Neural cell (in vitro differentiated cells): ENCODE results near the gene HTATSF1. TPM values are rescaled to one million over a fixed set of nuclear protein-coding genes. Genes with fewer than 3 reads are reported as not detected.

Experiments used
- H2AFZ ChIP-seq: fragments of 200-600, 300-800 bp; sonication (generic), shearing (Covaris generic); 2 replicates; pipeline ENCODE4 v1.6.0; 2014; ENCODE audit warnings: low read depth, mild to moderate bottlenecking, antibody characterized with exemption, low read length, moderate library complexity
- H3F3A ChIP-seq: fragments of 200-600 bp; shearing (Covaris generic); 2 replicates; pipeline ENCODE4 v1.6.1; 2016; ENCODE audit warnings: mild to moderate bottlenecking, moderate library complexity, mixed read lengths, antibody characterized with exemption, low read length; ENCODE audit not compliant: insufficient read depth, poor library complexity, severe bottlenecking
- H3K27ac ChIP-seq: fragments of 200-600, 300-800 bp; sonication (generic), shearing (Covaris generic); 2 replicates; pipeline ENCODE4 v1.5.1; 2014; ENCODE audit warnings: mild to moderate bottlenecking, low read length, moderate library complexity
- H3K27me3 ChIP-seq: fragments of 300-800, 200-600 bp; sonication (generic), shearing (Covaris generic); 2 replicates; pipeline ENCODE4 v1.6.0; 2014; ENCODE audit warnings: mild to moderate bottlenecking, low read depth, low read length, moderate library complexity; ENCODE audit not compliant: insufficient read depth
- H3K36me3 ChIP-seq: fragments of 300-800, 200-600 bp; sonication (generic), shearing (Covaris generic); 2 replicates; pipeline ENCODE4 v1.5.1; 2014; ENCODE audit warnings: mild to moderate bottlenecking, antibody characterized with exemption, low read length, moderate library complexity; ENCODE audit not compliant: insufficient read depth
- H3K4me2 ChIP-seq: fragments of 300-800, 200-600 bp; sonication (generic), shearing (Covaris generic); 2 replicates; pipeline ENCODE4 v1.6.0; 2014; ENCODE audit warnings: mild to moderate bottlenecking, low read length
- H3K4me3 ChIP-seq: fragments of 300-800, 200-600 bp; sonication (generic), shearing (Covaris generic); 2 replicates; pipeline ENCODE4 v1.5.1; 2014; ENCODE audit warnings: mild to moderate bottlenecking, low read length, moderate library complexity
- H3K79me2 ChIP-seq: fragments of 200-600 bp; shearing (Covaris generic); replicated peaks from 2 replicates; pipeline ENCODE4 v1.6.0; 2014; ENCODE audit warnings: mild to moderate bottlenecking, low read length, moderate library complexity; ENCODE audit not compliant: insufficient read depth
- H3K9ac ChIP-seq: fragments of 300-800, 200-600 bp; sonication (generic), shearing (Covaris generic); 2 replicates; pipeline ENCODE4 v1.6.1; 2016; ENCODE audit warnings: mild to moderate bottlenecking, low read length, mixed read lengths
- H3K9me2 ChIP-seq: fragments of 200-600 bp; shearing (Covaris generic); 2 replicates; pipeline ENCODE4 v1.6.1; 2016; ENCODE audit warnings: mild to moderate bottlenecking, low read length, mixed read lengths; ENCODE audit not compliant: insufficient read depth
- H3K9me3 ChIP-seq: fragments of 200-600, 300-800 bp; sonication (generic), shearing (Covaris generic); 2 replicates; pipeline ENCODE4 v1.6.1; 2016; ENCODE audit warnings: mild to moderate bottlenecking, mixed run types, low read length, moderate library complexity, mixed read lengths
- H4K20me1 ChIP-seq: fragments of 200-600 bp; shearing (Covaris generic); 2 replicates; pipeline ENCODE4 v1.6.1; 2016; ENCODE audit warnings: mild to moderate bottlenecking, mixed run types; ENCODE audit not compliant: insufficient read depth
- EP300 ChIP-seq: fragments of 450-650 bp; conservative IDR thresholded peaks from 2 replicates; pipeline ENCODE4 v1.6.1; 2014; ENCODE audit warnings: antibody characterized with exemption, mild to moderate bottlenecking, moderate library complexity; ENCODE audit not compliant: poor library complexity, severe bottlenecking
- EZH2 ChIP-seq: fragments of 200-600, 300-800 bp; shearing (Covaris generic), sonication (generic); IDR thresholded peaks from 2 replicates; pipeline ENCODE4 v1.6.1; 2014; ENCODE audit warnings: antibody characterized with exemption, low read length, borderline replicate concordance, mild to moderate bottlenecking; ENCODE audit not compliant: insufficient read depth, poor library complexity, severe bottlenecking
- MXI1 ChIP-seq: fragments of 450-650 bp; conservative IDR thresholded peaks from 2 replicates; pipeline ENCODE4 v1.6.1; 2014; ENCODE audit warnings: antibody characterized with exemption, mild to moderate bottlenecking; ENCODE audit not compliant: poor library complexity, severe bottlenecking
- POLR2AphosphoS5 ChIP-seq: IDR thresholded peaks from 2 replicates; pipeline ENCODE4 v1.6.1; 2012
- RAD21 ChIP-seq: fragments of 450-650 bp; conservative IDR thresholded peaks from 2 replicates; pipeline ENCODE4 v1.6.1; 2014; ENCODE audit warnings: antibody characterized with exemption, mild to moderate bottlenecking, moderate library complexity
- SMC3 ChIP-seq: fragments of 450-650 bp; conservative IDR thresholded peaks from 2 replicates; pipeline ENCODE4 v1.6.1; 2014; ENCODE audit warnings: antibody characterized with exemption, mild to moderate bottlenecking, moderate library complexity; ENCODE audit not compliant: poor library complexity
- TAF1 ChIP-seq: IDR thresholded peaks from 2 replicates; pipeline ENCODE4 v1.6.1; 2012; ENCODE audit warnings: low read depth
- polyA plus RNA-seq: library from polyadenylated mRNA; depleted of rRNA; stranded (reverse); fragments of >200 nt; gene quantifications from 2 replicates; pipeline ENCODE4 v1.2.3, GENCODE V29; 2014
- TF ChIP-seq, protein P1 (sequence below): fragments of 450-650 bp; IDR thresholded peaks from 2 replicates; pipeline ENCODE4 v1.5.1; 2014; ENCODE audit warnings: antibody characterized with exemption, mild to moderate bottlenecking, moderate library complexity; ENCODE audit not compliant: poor library complexity, severe bottlenecking
- TF ChIP-seq, protein P2 (sequence below): IDR thresholded peaks from 2 replicates; pipeline ENCODE4 v1.6.1; 2012; ENCODE audit warnings: borderline replicate concordance

The HTATSF1 gene
- polyA plus RNA-seq, 1 donor from 2014 or later, result 137 TPM

DNA sequence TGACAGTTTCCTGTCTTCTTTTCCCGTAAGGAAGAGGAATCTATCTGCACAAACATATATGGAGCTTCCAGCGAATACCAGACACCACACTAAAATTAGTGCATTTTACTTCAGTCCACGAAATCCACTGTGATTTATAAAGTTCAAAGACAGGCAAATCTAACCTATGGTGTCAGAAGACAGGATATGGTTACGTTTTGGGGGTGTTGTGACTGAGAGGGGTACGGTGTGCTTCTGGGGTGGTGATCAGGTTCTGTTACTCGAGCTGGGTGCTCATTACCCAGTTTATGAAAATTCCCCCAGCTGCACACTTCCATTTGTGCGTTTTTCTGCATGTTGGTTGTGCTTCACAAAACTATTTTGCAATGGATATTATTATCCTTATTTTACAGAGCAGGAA lies 44.9 kb downstream of the HTATSF1 start:
- Histone ChIP-seq H3K9me3 (no peaks in the 10 kb centered on the region), H2AFZ (no peak overlapping the region), H3K79me2 (no peaks in the 10 kb centered on the region), H3K27ac (no peak overlapping the region), H3K9ac (no peak overlapping the region), H4K20me1 (no peaks in the 10 kb centered on the region), H3K4me2 (no peak overlapping the region), H3F3A (no peaks in the 10 kb centered on the region), H3K4me3 (no peak overlapping the region), H3K27me3 (no peaks in the 10 kb centered on the region), H3K36me3 (no peaks in the 10 kb centered on the region), H3K9me2 (no peaks in the 10 kb centered on the region)
- TF ChIP-seq POLR2AphosphoS5 (no peak), MXI1 (no peak)

DNA sequence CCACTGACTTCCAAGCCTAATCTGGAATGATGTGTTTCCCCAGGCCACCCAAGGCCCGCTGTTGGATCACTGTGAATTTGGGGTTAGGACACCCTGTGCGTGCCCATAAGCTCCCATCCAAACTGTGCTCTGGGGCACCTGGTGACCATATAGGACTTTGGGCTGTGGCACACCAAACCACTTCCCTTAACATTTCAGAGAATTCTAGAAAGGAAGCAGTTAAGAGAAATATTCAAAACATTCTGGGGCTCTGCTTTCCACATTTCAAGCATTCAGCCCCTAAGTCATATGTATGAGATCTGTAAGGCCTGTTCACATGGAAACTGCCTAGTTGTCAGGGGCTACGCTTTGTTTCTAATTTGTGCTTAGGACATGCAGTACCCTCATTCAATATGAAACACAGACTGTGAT lies 49.0 kb downstream of the HTATSF1 start:
- no peaks in the 10 kb centered on the region for H3F3A ChIP-seq
- no peak overlapping the region for H3K4me3 ChIP-seq
- H3K27ac ChIP-seq, result no peak overlapping the region
- no peak overlapping the region for H2AFZ ChIP-seq
- TF ChIP-seq EZH2, result no peak
- TF ChIP-seq EP300, result no peak
- no peak for TF ChIP-seq MXI1
- no peak for TF ChIP-seq POLR2AphosphoS5
- TF ChIP-seq SMC3, result no peak
- TF ChIP-seq, protein P1, sequence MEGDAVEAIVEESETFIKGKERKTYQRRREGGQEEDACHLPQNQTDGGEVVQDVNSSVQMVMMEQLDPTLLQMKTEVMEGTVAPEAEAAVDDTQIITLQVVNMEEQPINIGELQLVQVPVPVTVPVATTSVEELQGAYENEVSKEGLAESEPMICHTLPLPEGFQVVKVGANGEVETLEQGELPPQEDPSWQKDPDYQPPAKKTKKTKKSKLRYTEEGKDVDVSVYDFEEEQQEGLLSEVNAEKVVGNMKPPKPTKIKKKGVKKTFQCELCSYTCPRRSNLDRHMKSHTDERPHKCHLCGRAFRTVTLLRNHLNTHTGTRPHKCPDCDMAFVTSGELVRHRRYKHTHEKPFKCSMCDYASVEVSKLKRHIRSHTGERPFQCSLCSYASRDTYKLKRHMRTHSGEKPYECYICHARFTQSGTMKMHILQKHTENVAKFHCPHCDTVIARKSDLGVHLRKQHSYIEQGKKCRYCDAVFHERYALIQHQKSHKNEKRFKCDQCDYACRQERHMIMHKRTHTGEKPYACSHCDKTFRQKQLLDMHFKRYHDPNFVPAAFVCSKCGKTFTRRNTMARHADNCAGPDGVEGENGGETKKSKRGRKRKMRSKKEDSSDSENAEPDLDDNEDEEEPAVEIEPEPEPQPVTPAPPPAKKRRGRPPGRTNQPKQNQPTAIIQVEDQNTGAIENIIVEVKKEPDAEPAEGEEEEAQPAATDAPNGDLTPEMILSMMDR, result no peak
- no peak for TF ChIP-seq TAF1
- no peak for TF ChIP-seq RAD21
- TF ChIP-seq, protein P2, sequence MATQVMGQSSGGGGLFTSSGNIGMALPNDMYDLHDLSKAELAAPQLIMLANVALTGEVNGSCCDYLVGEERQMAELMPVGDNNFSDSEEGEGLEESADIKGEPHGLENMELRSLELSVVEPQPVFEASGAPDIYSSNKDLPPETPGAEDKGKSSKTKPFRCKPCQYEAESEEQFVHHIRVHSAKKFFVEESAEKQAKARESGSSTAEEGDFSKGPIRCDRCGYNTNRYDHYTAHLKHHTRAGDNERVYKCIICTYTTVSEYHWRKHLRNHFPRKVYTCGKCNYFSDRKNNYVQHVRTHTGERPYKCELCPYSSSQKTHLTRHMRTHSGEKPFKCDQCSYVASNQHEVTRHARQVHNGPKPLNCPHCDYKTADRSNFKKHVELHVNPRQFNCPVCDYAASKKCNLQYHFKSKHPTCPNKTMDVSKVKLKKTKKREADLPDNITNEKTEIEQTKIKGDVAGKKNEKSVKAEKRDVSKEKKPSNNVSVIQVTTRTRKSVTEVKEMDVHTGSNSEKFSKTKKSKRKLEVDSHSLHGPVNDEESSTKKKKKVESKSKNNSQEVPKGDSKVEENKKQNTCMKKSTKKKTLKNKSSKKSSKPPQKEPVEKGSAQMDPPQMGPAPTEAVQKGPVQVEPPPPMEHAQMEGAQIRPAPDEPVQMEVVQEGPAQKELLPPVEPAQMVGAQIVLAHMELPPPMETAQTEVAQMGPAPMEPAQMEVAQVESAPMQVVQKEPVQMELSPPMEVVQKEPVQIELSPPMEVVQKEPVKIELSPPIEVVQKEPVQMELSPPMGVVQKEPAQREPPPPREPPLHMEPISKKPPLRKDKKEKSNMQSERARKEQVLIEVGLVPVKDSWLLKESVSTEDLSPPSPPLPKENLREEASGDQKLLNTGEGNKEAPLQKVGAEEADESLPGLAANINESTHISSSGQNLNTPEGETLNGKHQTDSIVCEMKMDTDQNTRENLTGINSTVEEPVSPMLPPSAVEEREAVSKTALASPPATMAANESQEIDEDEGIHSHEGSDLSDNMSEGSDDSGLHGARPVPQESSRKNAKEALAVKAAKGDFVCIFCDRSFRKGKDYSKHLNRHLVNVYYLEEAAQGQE, result no peak
- H3K79me2 ChIP-seq, result no peaks in the 10 kb centered on the region
- H4K20me1 ChIP-seq, result no peaks in the 10 kb centered on the region
- H3K36me3 ChIP-seq, result no peaks in the 10 kb centered on the region
- no peak overlapping the region for H3K4me2 ChIP-seq
- H3K27me3 ChIP-seq, result no peaks in the 10 kb centered on the region
- no peak overlapping the region for H3K9ac ChIP-seq
- H3K9me3 ChIP-seq, result no peaks in the 10 kb centered on the region
- H3K9me2 ChIP-seq, result no peaks in the 10 kb centered on the region

DNA sequence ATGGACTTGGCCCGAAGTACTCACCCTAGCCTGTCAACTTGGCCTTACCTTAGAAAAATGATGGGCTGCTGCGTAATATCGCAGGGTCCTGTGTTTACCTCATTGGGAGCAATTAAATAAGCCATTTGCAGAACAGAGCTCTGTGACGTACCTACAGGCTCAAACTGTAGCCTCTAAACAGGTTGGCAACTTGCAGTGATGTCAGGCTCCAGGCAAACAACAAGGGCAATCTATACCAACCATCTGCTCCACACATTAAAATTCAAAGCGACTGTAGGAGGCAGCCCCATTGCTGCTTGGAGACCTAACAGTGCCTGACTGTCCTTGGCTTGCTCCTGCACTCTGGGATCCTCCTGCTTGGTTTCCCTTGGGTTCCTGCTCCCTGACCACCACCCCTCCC lies 51.8 kb downstream of the HTATSF1 start:
- Histone ChIP-seq H4K20me1 (no peaks in the 10 kb centered on the region), H3K79me2 (no peaks in the 10 kb centered on the region), H3K9me2 (no peaks in the 10 kb centered on the region), H3K27me3 (no peaks in the 10 kb centered on the region), H2AFZ (no peak overlapping the region), H3F3A (no peaks in the 10 kb centered on the region), H3K27ac (no peak overlapping the region), H3K9ac (no peak overlapping the region), H3K4me2 (no peak overlapping the region), H3K36me3 (no peaks in the 10 kb centered on the region), H3K9me3 (no peaks in the 10 kb centered on the region), H3K4me3 (no peak overlapping the region)
- TF ChIP-seq SMC3 (no peak), RAD21 (no peak), TAF1 (no peak), MXI1 (no peak), POLR2AphosphoS5 (no peak), EP300 (no peak)
